ENCODE data around the gene TBC1D4.

DNA sequence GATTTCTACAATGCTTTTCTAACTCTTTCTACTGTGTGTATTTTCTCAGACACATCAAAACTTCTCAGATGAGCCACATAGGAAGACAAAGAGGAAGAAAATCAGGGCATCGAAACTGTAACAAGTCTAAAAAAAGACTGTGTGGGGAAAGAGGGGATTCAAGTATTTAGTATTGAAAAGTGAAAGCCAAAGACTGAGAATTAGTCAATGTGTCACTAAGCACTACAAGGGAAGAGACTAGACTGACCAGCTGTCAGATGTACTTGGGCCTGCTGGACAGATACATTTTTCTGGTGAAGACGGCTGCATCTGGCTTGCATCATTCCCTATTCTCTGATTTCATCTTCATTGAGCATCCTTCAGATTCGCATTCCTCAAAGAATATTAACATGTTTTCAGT, 30.3 kb upstream of the TBC1D4 start:
- TF ChIP-seq, protein P1, sequence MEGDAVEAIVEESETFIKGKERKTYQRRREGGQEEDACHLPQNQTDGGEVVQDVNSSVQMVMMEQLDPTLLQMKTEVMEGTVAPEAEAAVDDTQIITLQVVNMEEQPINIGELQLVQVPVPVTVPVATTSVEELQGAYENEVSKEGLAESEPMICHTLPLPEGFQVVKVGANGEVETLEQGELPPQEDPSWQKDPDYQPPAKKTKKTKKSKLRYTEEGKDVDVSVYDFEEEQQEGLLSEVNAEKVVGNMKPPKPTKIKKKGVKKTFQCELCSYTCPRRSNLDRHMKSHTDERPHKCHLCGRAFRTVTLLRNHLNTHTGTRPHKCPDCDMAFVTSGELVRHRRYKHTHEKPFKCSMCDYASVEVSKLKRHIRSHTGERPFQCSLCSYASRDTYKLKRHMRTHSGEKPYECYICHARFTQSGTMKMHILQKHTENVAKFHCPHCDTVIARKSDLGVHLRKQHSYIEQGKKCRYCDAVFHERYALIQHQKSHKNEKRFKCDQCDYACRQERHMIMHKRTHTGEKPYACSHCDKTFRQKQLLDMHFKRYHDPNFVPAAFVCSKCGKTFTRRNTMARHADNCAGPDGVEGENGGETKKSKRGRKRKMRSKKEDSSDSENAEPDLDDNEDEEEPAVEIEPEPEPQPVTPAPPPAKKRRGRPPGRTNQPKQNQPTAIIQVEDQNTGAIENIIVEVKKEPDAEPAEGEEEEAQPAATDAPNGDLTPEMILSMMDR (IDR thresholded peaks at IDR 0.05 in 8 of 11, conservative IDR thresholded peaks at IDR 0.05 in 3 of 11), result no peak
- TF ChIP-seq POLR2A (IDR thresholded peaks at IDR 0.05) (no peak), POLR2AphosphoS5 (IDR thresholded peaks at IDR 0.05) (no peak)
